ENCODE measurements around the gene PRR7. TPM values are rescaled to one million over a fixed set of nuclear protein-coding genes. Genes with fewer than 3 reads are reported as not detected.

PRR7 gene
- total and polyA plus RNA-seq, 2 experiments from 2014 or later: 7.6 to 9.7 TPM

GRCh38 chr5:177427919-177428573 is 18.6 kb upstream of the PRR7 start:
- peaks cover 24% of the 10 kb centered on the region for H3K4me1 Mint-ChIP-seq

More at GRCh38 chr5:177427919-177428573, 18.6 kb upstream of the PRR7 start:
- no peaks in the 10 kb centered on the region; the same call in 2 of the 3 replicates for H3K9me3 Mint-ChIP-seq
- Histone ChIP-seq H3K27me3 (ENCODE audit: insufficient read depth) (no peaks in the 10 kb centered on the region), H2AFZ (no peak overlapping the region), H3K36me3 (ENCODE audit: insufficient read depth) (no peaks in the 10 kb centered on the region; the same call in 1 of the 2 replicates), H3K27ac (ENCODE audit: low read depth) (no peak overlapping the region), H3F3A (replicated peaks; ENCODE audit: low read depth) (peaks cover 16% of the 10 kb centered on the region), H3K4me2 (peak overlapping the region; percentile 93), H3K79me2 (replicated peaks; ENCODE audit: insufficient read depth) (peaks cover 21% of the 10 kb centered on the region), H3K9me2 (ENCODE audit: insufficient read depth) (no peaks in the 10 kb centered on the region), H3K4me1 (ENCODE audit: insufficient read depth) (peaks cover 20% of the 10 kb centered on the region), H3K4me3 (peak overlapping the region; percentile 89), H4K20me1 (replicated peaks; ENCODE audit: insufficient read depth) (peaks cover 13% of the 10 kb centered on the region)
- no peak for DNase-seq (ENCODE audit: low spot score)
- H3K36me3 Mint-ChIP-seq (ENCODE audit: low read depth): peaks cover 7% of the 10 kb centered on the region; the same call in 2 of the 3 replicates
- no peak for ATAC-seq
- H3K27me3 Mint-ChIP-seq (ENCODE audit: insufficient read depth, low read depth, poor library complexity): peaks cover 21% of the 10 kb centered on the region
- no peak overlapping the region for H3K27ac Mint-ChIP-seq
- TF ChIP-seq ETS1 (IDR thresholded peaks at IDR 0.05) (no peak), CREB1 (CRISPR knock-in tag; IDR thresholded peaks at IDR 0.05; ENCODE audit: low read depth) (no peak), STAT1 (IDR thresholded peaks at IDR 0.05; ENCODE audit: unreplicated experiment) (no peak), CTCF (conservative IDR thresholded peaks at IDR 0.05; ENCODE audit: low read depth in 2 of 2) (no peak), REST (IDR thresholded peaks at IDR 0.05; ENCODE audit: unreplicated experiment) (no peak), ZNF114 (CRISPR knock-in tag; IDR thresholded peaks at IDR 0.05) (no peak), POLR2AphosphoS5 (IDR thresholded peaks at IDR 0.05; ENCODE audit: low read depth) (no peak), EZH2 (IDR thresholded peaks at IDR 0.05; ENCODE audit: low read depth, unreplicated experiment) (no peak), EZH2phosphoT487 (IDR thresholded peaks at IDR 0.05; ENCODE audit: unreplicated experiment) (no peak), JUNB (IDR thresholded peaks at IDR 0.05; ENCODE audit: unreplicated experiment) (no peak), ZNF331 (CRISPR knock-in tag; IDR thresholded peaks at IDR 0.05; ENCODE audit: low read depth) (no peak), ZNF462 (CRISPR knock-in tag; IDR thresholded peaks at IDR 0.05) (no peak)
- peak overlapping the region; percentile 84 for H3K4me3 Mint-ChIP-seq

Data from GM23338 (cell line).